LNCaP clone FGC (cell line): ENCODE measurements around the gene MEGF6.

ENCODE experiments used
- DNase-seq: peaks from one replicate; pipeline ENCODE4 v3.0.0-alpha.2; 2011; ENCODE audit warnings: low read depth
- H3K4me3 ChIP-seq: 2 replicates; pipeline ENCODE4 v1.5.1; 2011; ENCODE audit warnings: mild to moderate bottlenecking, low read depth, low read length, control low read depth
- CTCF ChIP-seq: IDR thresholded peaks from 2 replicates; pipeline ENCODE4 v1.5.1; 2012; ENCODE audit warnings: mild to moderate bottlenecking; ENCODE audit not compliant: control insufficient read depth, insufficient read depth; ENCODE audit errors: extremely low read depth

The MEGF6 gene

GRCh38 chr1:3525551-3526482, 85.5 kb downstream of the MEGF6 start:
- TF ChIP-seq CTCF = no peak

GRCh38 chr1:3524556-3525203, 86.6 kb downstream of the MEGF6 start:
- DNase-seq = no peak
- H3K4me3 ChIP-seq = no peak overlapping the region
- no peak for TF ChIP-seq CTCF

More at GRCh38 chr1:3525551-3526482, 85.5 kb downstream of the MEGF6 start:
- no peak overlapping the region for H3K4me3 ChIP-seq
- no peak for DNase-seq

GRCh38 chr1:3523980-3524379, 87.3 kb downstream of the MEGF6 start:
- DNase-seq = no peak
- H3K4me3 ChIP-seq = no peak overlapping the region
- TF ChIP-seq CTCF = no peak

GRCh38 chr1:3522564-3523265, 88.6 kb downstream of the MEGF6 start:
- no peak for TF ChIP-seq CTCF
- no peak for DNase-seq
- H3K4me3 ChIP-seq = no peak overlapping the region

- no peak for DNase-seq
- H3K4me3 ChIP-seq = no peak overlapping the region
- no peak for TF ChIP-seq CTCF
These were observed 89.2 kb downstream of the MEGF6 start for GRCh38 chr1:3522112-3522511.

GRCh38 chr1:3521426-3521825, 89.9 kb downstream of the MEGF6 start:
- no peak for TF ChIP-seq CTCF
- no peak for DNase-seq

More at GRCh38 chr1:3521426-3521825, 89.9 kb downstream of the MEGF6 start:
- no peak overlapping the region for H3K4me3 ChIP-seq
